HG03432 (cell line): ENCODE results near the gene CCN2.
"Not testable (repeated sequence)": the region's sequence is repeated elsewhere in the genome, so short reads cannot be mapped to it uniquely, and the experiment has no call there.

Experiments used
- ATAC-seq: cut with Tn5 transposase; IDR thresholded peaks from one replicate; pipeline ENCODE4 v1.9.1; 2021; ENCODE audit warnings: mild to moderate bottlenecking, moderate library complexity; ENCODE audit not compliant: unreplicated experiment

The CCN2 gene

GRCh38 chr6:131946404-131946991 is 4.7 kb downstream of the CCN2 start:
- no peak for ATAC-seq

GRCh38 chr6:131945971-131946370 is 5.2 kb downstream of the CCN2 start:
- no peak for ATAC-seq

GRCh38 chr6:131937703-131938631 is 13.2 kb downstream of the CCN2 start:
- ATAC-seq, result no peak

GRCh38 chr6:131937226-131937625 is 13.9 kb downstream of the CCN2 start:
- ATAC-seq, result no peak

GRCh38 chr6:131936156-131936555 is 15.0 kb downstream of the CCN2 start:
- no peak for ATAC-seq

- ATAC-seq, result no peak
These were observed 20.0 kb downstream of the CCN2 start for GRCh38 chr6:131931063-131931750.

GRCh38 chr6:131929976-131930375 is 21.2 kb downstream of the CCN2 start:
- ATAC-seq, result no peak

- no peak for ATAC-seq
These were observed 21.9 kb downstream of the CCN2 start for GRCh38 chr6:131929264-131929663.

- ATAC-seq, result no peak
These were observed 26.2 kb downstream of the CCN2 start for GRCh38 chr6:131924881-131925474.

GRCh38 chr6:131923356-131923755 is 27.8 kb downstream of the CCN2 start:
- ATAC-seq, result peak; percentile 76

- no peak for ATAC-seq
These were observed 30.5 kb downstream of the CCN2 start for GRCh38 chr6:131920656-131921055.

GRCh38 chr6:131918650-131919355 is 32.4 kb downstream of the CCN2 start:
- no peak for ATAC-seq

- no peak for ATAC-seq
These were observed 33.2 kb downstream of the CCN2 start for GRCh38 chr6:131917763-131918649.

- ATAC-seq, result no peak
These were observed 33.9 kb downstream of the CCN2 start for GRCh38 chr6:131917318-131917717.

GRCh38 chr6:131916847-131917246 is 34.3 kb downstream of the CCN2 start:
- ATAC-seq, result no peak

GRCh38 chr6:131916091-131916796 is 34.9 kb downstream of the CCN2 start:
- not testable (repeated sequence) for ATAC-seq

GRCh38 chr6:131914967-131915751 is 36.0 kb downstream of the CCN2 start:
- peak; percentile 69 for ATAC-seq

GRCh38 chr6:131914234-131914633 is 36.9 kb downstream of the CCN2 start:
- ATAC-seq, result no peak
